HG02970 (cell line): ENCODE data around the gene SGPL1.

ENCODE experiments used
- ATAC-seq: cut with Tn5 transposase; IDR thresholded peaks from one replicate; pipeline ENCODE4 v1.9.1; 2021; ENCODE audit warnings: mild to moderate bottlenecking, moderate library complexity, moderate number of reproducible peaks; ENCODE audit not compliant: unreplicated experiment, low FRiP score

The SGPL1 gene

DNA sequence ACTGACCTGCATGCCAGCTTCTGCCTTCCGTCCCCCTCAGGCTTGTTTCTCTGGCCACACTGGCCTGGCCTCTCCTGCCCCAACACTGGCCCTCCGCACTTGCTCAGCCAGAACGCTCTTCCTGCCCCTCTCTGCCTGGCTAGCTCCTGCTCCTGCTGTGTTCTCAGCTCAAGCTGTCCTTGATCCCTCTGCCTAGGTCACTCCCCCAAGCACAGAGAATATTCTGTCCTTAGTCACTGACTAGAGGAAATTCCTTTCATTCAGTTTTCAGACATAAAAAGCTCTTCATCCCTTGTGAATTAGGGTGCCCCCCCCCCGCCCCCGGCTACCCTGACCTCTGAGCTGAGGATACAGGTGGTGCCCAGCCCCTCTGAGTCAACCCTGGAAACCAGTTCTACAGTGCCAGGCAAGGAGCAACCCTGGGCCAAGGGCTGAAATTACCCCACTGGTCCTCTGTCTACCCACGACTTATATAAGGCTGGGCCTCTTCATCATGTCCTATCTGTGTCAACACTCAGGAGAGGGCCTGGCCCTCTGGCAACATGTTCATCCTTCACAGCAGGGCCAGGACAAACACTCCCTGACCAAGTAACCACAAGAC, 6.6 kb upstream of the SGPL1 start:
- ATAC-seq, result no peak

DNA sequence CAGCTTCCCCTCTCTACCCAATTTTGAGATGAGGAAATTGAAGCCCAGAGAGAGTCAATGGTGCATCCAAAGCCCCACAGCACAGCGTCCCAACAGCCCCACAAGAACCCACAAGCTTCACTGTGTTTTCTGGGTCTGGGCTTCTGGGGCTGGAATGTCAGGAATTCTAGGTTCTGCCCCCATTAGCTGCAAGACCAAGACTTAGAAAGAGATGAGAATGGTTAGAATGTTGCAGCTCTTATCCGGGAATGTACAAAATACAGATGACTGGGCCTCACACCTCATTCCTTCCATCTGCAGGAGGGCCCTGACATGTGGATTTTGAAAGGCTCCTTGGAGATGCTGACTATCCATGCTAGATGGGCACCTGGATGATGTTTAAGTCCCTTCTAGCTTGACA, 6.0 kb upstream of the SGPL1 start:
- no peak for ATAC-seq

DNA sequence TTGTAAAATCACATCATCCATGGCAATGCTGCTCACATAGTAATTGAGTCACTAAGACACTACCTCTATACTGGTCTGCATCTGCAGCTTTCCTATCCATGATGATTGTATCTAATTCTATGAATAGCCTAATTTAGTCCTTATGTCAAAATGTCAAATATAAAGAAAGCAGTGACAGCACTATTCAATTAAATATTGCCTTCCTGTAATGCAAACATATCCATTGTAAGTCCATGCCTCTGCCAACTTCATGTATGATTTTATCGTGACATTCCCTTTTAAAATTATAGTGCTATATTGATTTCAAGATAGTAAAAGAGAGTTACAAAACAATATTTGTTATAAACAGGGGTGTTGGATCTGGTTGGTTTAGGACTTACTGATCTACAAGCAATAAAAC, 4.8 kb upstream of the SGPL1 start:
- no peak for ATAC-seq

DNA sequence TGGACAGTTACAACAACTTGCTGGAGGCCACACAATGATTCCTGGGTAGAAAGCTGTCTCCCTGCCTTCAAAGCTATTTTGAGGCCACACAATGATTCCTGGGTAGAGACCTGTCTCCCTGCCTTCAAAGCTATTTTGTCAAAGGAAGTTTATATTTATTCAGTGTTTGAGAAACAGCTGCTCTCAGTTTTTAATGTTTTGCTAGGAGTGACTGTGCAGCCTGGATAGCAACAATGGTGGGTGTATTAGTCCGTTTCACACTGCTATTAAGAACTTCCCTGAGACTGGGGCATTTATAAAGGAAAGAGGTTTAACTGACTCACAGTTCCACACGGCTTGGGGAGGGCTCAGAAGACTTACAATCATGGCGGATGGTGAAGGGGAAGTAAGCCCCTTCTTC, 3.9 kb upstream of the SGPL1 start:
- ATAC-seq, result no peak

DNA sequence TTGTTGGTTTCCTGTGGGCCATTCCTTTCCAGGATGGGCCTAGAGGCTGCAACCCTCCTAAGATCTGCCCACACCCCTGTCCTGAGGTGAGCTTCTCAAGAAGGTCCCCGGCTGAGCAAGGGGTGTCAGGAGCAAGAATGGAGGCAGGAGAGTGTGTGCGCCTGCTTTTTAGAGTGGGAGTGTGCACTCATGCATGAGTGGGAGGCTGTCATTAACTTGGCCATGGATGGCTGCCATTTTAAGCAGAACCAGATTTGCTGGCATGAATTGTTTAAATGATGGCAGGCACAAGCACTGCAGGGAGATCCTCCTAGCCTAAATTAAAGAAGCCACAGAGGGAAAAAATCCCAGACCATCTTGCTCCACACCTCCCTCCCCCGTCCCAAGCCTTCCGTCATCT, 2.9 kb upstream of the SGPL1 start:
- ATAC-seq, result no peak

DNA sequence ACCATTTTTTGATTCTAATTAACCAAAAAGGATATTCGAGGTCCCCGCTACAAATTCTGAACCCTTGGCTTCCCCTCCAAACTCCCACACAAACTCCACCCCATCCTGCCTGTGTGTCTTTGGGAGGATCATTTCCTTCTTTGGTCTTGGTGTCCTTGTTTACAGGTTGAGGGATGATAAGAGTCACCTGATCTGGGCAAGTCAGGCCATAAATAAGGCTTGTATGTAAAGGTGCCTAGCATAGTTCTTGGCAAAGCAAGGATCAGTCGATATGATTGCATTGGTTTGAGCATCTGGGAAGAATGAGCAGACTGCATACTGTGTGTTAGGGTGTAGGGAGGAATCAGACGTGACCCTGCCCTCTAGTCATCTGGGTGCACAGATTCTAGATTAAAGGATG, 1.6 kb upstream of the SGPL1 start:
- ATAC-seq, result no peak

DNA sequence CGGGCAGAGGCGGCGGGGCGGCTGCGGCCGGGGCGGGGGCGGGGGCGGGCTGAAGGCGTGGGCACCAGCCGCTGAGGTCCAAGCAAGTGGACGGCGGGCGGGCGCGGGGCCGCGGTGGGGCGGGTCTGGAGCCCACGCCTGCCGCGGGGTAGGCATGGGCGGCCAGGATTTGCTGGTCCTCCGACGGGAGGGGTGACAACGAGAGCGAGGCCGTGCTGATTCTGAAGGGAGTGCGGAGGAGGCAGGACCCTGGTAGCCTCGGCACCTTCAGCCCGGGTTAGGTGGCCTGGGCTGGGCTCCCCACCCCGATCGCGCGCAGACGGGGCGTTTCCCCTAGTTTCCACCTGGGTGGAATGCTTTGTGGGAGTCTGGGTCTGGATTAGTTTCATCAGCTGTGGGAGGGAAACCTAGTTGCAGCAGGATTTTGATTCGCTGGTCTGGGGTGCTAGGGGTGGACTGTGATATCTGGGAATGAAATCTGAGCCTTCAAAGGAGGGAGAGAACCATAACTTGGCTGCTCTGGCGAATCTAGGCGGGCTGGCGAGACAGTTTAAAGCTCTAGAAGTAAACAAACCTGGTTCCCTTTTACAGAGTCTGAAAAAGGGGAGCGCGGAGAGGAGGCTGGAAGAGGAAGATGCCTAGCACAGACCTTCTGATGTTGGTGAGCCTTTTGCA, 609 bp downstream of the SGPL1 start:
- peak; percentile 22 for ATAC-seq

DNA sequence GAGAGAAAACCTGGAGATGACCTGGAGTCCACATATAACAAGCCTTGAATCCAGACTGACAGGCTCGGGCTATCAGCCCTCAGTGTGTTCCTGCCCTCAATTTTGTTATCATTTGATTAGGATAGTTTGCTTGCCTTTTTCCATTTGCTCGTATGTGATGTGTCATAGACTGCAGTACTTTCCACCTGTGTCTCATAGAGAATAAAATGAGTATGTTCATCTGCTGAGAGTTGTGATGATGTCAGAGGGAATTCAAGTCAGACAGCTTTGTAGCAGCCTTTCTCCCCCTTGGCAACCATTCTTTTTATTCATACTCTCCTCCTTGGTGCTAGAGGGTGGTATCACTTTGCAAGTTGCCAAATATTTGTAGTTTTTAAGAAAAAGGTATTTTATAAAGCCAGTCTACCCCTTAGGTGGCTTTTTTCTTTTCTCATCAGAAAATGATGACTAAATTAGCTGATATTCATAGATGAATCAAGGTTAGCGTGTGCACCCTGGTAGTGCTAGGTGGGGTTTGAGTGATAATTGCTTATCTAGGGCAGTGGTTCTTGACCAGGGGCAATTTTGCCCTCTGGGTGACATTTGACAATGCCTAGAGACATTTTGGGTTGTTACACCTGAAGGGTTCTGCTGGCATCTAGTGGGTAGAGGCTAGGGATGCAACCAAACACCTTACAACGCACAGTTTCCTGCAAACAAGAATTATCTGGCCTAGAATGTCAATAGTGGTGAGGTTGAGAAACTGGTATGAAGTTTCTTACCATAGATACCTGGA, 5.4 kb downstream of the SGPL1 start:
- ATAC-seq, result no peak

DNA sequence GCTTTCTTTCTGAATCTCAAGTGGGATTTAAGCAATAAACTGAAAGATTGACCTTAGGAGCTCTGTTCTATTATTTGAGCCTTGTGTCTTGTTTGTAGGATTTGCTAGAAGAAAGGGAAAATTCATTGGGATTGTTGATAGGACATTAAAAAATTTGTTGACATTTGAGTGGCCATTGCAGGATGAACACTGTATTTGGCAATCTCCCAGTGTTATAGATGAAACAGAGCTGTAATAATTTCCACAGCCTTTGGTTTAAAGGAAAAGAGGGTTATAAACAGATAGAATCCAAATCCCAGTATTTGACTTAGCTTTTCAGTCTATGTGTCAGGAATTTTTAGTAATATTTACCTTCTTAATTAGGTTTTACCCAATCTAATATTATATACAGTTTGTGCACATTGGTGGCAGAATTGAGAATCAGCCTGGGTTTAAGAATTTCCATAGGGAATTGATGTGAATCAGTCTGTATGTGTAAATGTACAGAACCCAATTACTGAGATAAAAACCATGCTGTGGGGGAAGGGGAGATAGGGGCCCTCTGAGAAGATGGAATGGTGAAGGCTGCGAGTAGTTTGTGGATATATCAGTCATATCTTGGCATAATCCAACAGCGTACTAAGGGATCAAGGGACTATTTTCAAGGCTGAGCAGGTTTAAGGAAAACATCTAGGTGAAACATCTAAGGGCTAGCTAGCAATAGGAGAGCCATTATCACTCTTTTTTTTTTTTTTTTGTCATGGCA, 6.5 kb downstream of the SGPL1 start:
- ATAC-seq, result no peak

DNA sequence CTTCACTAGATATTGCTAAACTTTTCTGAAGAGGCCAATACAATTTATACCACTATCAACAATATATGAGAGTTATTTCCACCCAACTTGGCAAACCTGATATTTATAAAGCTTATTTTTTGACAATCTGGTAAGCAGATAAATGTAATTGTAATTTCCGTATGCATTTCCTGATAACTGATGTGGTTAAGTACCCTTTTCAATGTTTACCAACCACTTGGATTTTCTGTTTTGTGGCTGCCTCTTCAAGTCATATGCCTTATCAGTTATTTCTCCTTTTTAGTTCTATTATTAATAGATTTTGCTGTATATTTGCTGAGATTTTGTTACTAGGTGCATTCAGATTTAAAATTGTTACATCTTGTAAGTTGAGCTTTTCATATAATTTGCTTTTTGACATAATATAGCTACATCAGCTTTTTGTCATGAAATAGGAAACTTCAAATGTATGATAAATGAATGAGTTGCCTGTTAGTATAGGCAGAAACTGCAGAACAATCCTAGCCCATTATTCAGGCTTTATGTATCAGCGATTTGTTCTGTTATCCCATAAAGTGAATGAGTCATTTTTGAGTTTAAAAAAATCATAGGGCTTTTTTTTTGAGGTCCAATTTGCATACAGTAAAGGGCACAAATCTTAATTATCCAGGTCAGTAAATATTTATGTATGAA, 11.5 kb downstream of the SGPL1 start:
- ATAC-seq, result no peak

DNA sequence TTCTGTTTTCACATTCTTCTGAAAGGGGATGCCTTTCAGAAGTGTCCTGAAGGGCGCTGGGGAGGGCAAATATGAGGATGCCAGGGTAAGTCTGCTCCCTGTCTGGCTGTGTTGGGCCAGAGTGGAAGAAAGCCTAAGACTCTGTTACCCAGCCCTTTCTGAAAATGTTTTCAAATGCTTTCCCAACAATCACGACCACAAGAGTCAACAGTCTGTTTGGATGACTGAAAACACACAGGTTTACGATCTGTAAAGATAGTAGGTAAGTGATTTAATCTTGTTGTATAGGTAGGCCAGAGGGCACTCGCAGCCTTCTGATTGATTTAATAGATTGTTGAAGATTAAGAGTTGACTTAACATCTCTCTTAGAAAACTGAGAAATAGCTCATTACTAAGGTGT, 13.2 kb downstream of the SGPL1 start:
- no peak for ATAC-seq

DNA sequence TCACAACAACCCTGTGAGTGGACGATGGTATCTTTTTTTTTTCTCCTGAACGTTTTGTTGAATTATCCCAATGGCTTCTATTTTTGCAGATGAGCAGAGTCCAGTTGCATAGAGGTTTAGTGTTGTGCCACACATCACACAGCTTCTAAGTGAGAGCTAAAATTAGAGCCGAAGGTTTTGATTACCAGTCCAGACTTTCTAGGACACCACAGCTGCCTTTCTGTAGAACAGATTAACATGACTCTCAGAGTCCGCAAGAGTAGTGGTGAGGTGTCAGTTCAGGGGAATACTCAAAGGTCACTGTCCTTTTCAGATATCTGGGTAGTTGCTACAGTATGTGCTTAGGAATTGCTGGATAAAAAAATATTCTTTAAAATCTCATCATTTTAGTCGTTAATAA, 13.8 kb downstream of the SGPL1 start:
- ATAC-seq, result no peak

DNA sequence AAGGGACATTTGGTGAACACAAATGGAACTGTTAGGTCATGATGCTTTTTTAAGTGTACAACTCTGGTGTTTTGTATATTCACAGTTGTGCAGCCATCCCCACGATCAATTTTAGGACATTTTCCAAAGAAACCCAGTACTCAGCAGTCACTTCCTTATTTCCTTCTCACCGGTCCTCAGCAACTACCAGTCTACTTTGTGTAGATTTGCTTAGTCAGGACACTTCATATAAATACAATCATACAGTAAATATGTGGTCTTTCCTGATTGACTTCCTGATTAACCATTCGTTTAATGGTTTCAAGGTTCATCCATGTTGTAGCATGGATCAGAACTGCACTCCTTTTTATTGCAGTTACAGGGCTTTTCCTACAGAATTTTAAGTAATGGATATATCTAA, 14.4 kb downstream of the SGPL1 start:
- no peak for ATAC-seq

DNA sequence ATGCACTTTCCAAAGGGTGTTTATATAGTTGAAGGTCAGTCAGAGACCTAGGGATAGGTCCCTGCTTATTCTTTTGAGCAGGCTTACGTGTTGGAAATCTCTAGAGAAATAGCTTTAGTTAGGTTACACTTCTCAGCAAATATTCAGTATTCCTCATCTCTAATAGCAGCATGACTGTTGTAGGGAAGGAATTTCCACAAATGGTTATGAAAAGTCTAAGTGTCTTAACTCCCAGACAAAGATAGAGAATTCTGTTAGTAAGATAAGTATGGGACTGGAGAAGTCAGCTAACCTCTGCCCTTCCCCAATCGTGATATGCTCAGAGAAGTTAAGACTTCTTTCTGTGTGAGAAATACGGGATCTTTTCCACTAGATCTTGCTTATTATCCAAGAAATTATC, 16.5 kb downstream of the SGPL1 start:
- ATAC-seq, result no peak

DNA sequence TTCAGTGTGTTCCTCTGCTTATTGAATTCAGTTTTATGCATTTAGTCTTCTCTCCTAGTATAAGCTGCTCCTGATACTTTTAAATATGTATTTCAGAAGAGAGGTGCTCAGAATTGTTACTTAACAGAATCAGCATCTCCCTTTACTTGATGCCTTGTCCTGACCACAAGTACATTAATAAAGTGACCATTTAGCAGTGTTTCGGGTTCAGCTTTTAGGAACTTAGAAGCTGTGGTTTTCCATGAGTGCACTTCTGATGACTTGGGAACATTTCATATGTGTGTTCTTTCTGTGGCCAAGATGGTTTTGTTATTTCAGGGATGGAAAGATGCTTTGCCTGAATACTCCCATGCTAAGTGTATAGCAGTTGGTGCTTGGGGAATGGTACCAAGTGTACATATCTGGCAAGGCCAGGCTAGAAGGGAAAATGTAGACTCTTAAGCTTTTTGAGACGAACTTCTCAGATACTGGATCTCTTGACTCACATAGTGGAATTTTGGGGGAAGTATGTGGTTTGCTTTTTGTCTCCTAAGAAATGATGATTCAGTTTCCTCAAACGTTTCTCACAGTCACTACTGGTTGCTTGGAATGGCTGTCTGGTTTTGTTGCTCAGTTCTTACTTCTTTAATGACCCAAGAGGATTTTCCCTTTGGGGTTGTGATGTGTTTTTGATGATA, 17.2 kb downstream of the SGPL1 start:
- ATAC-seq, result no peak

DNA sequence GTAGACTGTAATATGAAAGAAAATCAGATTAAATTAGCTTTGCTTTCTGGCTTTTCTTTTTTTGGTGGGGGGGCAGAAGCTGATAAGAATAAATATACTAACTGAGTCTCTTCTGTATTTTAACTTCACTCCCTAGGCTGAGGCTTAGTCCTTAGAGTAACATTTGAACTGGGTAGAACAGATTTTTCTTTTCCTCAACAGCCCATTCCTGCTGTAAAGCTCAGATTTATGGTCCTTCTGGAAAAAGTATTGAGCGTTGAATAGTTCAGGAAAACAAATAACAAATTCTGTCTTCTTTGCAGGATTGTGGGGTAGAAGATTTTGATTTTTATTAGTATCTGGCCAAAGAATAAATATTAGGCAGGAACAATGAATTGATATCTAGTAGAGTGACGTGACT, 17.9 kb downstream of the SGPL1 start:
- ATAC-seq, result no peak

DNA sequence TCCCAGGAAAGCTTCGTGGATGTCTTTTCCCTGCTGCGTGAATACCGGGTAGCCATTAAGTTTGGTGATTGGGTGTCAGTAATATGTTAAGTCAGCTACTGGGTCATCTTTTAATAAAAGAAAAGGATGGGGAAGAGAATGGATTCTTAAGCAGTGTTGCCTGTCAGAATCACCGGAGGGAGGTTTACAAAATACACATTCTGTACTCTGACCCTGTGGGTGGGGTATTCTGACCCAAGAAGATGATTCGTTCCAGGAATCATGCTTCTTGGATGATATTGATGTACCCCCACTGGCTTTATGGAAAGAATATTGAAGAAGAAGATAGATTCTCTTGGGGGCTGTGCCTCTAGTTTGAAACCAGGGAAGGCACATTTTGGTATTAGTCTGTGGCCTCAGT, 18.3 kb downstream of the SGPL1 start:
- no peak for ATAC-seq

DNA sequence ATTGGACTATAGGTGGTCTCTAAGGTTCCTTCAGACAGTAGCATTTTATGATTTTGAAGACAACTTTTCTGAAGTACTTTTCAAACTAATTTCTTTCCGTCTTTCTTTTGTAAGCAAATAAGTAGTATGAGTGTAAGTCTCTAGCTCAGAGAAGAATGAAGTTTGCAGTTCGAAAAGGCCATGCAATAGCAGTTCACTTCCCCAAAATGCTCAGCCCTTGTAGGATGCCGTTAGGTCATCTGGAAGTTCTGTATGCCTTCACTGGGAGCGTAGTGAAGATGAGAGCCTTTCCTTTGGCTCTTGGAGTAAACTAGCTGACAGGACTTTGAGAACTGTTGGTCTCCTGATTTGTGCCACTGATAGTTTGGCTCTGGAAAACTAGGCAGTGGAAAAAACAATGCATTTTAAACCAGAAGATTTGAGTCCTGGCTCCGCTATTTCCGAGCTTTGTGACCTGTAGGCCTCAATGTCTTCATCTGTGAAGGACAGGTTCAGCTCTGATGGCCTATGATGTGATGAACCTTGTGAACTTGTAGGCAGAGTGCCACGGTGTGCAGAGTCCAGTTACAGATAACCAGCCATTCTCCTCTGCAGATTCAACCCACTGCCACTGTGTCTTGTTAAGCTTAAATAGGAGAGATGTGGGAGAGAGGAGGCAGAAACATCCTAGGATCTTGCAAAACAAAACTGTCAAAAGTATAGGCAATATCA, 18.8 kb downstream of the SGPL1 start:
- ATAC-seq, result no peak

DNA sequence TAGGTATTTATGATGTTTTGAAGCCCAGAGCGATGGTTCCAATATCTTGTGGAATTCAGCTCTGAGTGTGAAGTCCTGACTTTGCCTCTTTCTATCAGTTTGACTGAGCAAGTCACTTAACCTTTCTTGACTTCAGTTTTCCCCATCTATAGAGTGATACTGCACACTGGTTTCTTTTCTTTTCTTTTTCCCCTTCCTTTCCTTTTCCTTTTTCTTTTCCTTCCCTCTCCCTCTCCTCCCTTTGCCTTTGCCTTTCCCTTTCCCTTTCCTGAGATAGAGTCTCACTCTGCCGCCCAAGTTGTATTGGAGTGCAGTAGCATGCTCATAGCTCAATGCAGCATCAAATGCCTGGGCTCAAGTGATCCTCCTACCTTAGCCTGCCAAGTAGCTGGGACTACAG, 20.6 kb downstream of the SGPL1 start:
- no peak for ATAC-seq

DNA sequence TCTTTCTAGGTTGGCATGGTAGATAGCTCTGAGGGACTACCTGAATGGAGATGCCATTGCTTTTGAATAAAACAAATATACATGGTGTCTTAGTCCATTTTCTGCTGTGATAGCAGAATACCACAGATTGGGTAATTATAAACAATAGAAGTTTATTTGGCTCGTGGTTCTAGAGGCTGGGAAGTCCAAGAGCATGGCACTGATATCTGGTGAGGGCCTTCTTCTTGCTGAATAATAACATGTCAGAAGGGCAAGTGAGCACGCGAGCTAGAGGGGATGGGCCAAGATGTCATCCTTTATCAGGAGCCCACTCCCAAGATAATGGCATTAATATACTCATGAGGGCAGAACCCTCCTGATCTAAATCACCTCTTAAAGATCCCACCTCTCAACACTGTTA, 21.9 kb downstream of the SGPL1 start:
- no peak for ATAC-seq
